Measurements from ENCODE around the gene SHISAL1. TPM values are rescaled to one million over a fixed set of nuclear protein-coding genes. Genes with fewer than 3 reads are reported as not detected.
A peak's percentile ranks its signal among the peaks of the same experiment; 100 is the strongest.

The SHISAL1 gene
- total RNA-seq, 1 experiment from 2014 or later = 2.9 TPM

DNA sequence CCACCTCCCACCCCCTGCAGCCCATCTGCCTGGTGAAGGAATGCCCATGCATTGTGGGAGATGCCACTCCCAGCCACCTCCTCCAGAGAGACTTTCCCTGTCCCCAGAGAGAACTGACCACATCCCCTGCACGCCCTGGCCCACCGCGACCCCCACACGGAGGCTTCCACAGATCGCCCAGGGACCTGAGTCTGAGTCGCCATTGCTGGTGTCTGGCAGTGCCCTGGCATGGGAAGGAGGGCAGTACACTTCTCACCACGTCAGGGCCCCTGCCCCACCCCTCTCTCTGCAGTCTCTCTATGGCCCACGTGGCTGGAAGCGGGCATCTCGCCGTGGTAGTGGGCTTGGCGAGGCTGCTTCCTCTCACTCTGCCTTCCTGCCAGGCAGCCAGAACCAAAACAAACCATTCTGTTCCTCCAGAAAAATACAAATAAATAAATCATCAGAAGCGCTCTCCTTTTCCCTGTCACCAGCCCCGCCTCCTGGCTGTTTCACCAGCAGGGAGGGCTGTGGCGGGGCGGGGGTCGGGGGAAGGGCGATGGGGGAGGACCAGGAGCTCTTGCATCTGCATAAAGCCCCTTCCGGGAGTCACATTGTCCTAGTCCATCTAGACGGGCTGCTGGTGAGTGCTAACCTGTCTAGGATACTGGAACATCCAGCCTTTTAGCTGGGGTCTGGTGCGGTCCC lies 20.9 kb downstream of the SHISAL1 start:
- Histone ChIP-seq H3K36me3 (replicated peaks; ENCODE audit: control insufficient read depth, insufficient read depth, low read length) (no peaks in the 10 kb centered on the region), H3K27me3 (ENCODE audit: control insufficient read depth, insufficient read depth, low read length) (no peaks in the 10 kb centered on the region), H3K4me3 (ENCODE audit: insufficient read depth, low read depth, low read length) (no peak overlapping the region)
- DNase-seq = peak; percentile 94

DNA sequence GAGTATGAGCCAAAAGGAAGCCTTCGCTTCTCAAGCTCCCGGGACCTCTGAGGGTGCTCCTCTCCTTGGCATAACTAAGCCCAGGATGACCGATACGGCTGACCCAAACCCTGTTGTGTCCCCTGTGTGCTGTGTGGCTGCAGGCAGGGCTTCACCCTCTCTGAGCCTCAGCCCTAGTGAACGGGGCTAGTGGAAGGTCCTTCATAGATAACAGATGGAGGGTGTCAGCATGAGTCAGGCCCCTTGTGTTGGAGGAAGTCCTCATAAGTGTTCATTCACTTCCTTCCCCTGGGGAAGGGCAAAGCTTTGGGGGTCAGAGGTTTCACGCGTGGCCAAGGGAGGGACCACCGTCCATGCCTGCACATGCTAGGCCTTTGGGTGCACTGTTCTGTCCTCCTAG lies 21.5 kb downstream of the SHISAL1 start:
- H3K4me3 ChIP-seq (ENCODE audit: insufficient read depth, low read depth, low read length) = no peak overlapping the region
- DNase-seq = no peak
- H3K27me3 ChIP-seq (ENCODE audit: control insufficient read depth, insufficient read depth, low read length) = no peaks in the 10 kb centered on the region
- no peaks in the 10 kb centered on the region for H3K36me3 ChIP-seq (replicated peaks; ENCODE audit: control insufficient read depth, insufficient read depth, low read length)

DNA sequence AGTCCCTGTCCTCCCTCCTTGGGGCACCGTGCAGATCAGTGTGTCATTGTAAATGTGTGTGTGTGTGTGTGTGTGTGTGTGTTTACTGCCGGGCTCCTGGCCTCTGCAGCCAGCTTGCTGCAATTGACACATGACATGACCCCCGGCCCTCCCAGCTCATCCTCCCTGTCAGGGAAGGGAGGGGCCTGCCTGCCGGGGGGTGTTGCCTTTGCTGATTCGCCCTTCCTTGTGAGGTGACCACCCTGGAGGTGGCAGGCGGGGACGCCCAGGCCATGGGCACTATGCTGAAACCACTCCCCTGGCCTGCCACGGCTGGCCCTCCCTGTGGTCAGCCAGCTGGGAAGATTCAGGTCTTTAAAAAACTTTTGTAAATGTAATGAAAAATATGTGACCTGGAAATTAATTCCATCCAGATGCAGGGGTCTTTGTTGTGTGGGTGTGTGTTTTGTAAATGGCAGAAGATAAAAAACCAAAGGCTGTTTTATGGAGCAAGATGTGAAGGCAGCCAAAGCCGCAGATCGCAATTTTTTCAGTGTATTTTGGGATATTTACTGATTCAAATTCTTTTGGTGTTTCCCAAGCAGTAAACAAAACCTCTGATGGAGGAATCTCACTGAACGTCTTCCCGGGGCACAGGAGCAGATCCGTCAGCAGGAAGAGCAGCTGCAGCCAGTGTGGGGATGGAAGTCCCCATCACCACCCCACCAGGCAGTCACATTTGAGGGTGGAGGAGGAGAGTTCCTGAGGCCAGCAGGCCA lies 23.2 kb downstream of the SHISAL1 start:
- DNase-seq = peak; percentile 87
- H3K27me3 ChIP-seq (ENCODE audit: control insufficient read depth, insufficient read depth, low read length) = no peaks in the 10 kb centered on the region
- no peak overlapping the region for H3K4me3 ChIP-seq (ENCODE audit: insufficient read depth, low read depth, low read length)
- H3K36me3 ChIP-seq (replicated peaks; ENCODE audit: control insufficient read depth, insufficient read depth, low read length) = no peaks in the 10 kb centered on the region

DNA sequence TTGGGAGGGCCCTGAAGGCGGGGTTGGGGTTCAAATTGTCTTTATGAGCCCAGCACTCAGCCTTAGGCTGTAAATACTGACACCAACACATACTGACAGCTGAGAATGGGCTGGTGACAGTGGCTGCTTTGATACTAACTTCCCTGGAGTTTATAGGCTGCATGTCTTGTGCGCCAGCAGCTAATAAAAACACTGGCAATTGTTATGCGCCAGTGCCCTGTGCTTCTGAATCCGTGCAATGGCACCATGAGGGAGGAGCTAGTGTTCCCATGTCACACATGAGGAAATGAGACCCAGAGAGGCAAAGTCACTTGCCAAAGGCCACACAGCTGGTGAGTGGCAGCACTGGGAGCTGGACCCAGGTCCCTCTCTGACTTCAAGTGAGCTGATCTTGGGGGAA lies 23.8 kb downstream of the SHISAL1 start:
- Histone ChIP-seq H3K4me3 (ENCODE audit: insufficient read depth, low read depth, low read length) (no peak overlapping the region), H3K36me3 (replicated peaks; ENCODE audit: control insufficient read depth, insufficient read depth, low read length) (no peaks in the 10 kb centered on the region), H3K27me3 (ENCODE audit: control insufficient read depth, insufficient read depth, low read length) (no peaks in the 10 kb centered on the region)
- no peak for DNase-seq

DNA sequence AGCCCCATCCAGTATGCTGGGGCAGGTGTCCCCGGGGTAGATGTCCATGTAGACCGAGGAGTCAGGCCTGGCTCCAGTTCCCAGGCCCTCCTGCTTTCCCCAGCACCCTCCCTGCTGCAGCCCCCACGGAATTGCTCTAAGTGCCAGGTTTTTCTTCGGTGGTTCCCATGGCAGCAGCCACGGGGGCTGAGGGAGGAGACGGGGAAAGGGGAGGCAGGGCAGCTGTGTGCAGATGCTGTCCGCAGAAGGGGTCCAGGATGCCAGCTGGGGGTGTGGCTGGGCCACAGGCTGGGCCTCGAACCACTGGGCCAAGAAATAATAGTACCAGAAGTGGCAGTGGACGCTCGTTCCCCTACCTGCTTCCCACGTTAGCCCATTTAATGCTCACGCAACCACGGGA lies 25.0 kb downstream of the SHISAL1 start:
- DNase-seq = no peak
- Histone ChIP-seq H3K27me3 (ENCODE audit: control insufficient read depth, insufficient read depth, low read length) (no peaks in the 10 kb centered on the region), H3K36me3 (replicated peaks; ENCODE audit: control insufficient read depth, insufficient read depth, low read length) (no peaks in the 10 kb centered on the region), H3K4me3 (ENCODE audit: insufficient read depth, low read depth, low read length) (no peak overlapping the region)

DNA sequence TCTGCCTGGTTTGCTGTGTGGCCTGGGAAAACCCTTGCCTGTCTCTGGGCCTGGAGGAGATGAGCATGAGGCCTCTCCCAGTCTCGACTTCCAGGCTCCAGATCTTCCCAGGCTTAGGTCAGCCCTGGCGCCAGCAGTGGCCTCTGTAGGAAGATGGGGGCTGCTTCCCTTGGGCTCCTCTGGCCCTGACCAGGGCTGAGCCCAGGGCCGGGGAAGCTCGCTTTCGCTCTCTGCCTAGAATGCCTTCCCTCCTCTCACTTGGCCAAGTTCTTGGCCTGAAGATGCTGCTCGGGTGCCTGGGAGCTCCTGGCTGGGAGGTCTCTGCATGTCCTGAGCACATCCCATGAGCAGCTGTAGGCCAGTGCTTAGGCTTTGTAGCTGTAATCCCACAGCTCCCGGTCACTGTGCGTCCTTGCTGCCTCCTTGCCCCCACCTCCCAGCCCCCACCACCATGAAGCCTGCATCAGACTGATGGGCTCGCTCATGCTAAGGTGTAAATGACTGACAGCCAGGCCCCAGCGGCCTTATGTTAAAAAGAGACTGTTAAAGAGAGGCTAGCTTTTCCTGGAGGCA lies 25.5 kb downstream of the SHISAL1 start:
- no peak overlapping the region for H3K4me3 ChIP-seq (ENCODE audit: insufficient read depth, low read depth, low read length)
- H3K27me3 ChIP-seq (ENCODE audit: control insufficient read depth, insufficient read depth, low read length) = no peaks in the 10 kb centered on the region
- no peak for DNase-seq
- no peaks in the 10 kb centered on the region for H3K36me3 ChIP-seq (replicated peaks; ENCODE audit: control insufficient read depth, insufficient read depth, low read length)

DNA sequence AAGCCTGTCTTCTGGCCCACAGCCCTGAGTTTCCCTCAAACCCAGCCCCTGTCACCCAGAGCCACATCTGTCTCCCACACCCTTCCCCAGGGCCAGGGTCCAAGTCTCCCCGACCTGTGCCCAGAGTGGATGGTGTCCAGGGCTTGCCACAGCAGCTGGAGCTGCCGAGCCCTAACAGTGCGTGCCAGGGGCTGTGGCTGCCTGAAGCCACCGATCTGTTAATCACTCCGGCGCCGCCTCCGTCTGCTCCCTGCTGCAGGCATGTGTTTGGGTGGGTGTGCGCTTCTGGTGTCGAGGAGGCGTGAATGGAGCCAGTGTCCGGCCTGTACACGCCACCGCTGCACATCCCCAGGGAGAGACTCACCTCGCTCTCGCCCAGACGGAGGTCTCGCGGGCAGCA lies 26.1 kb downstream of the SHISAL1 start:
- Histone ChIP-seq H3K27me3 (ENCODE audit: control insufficient read depth, insufficient read depth, low read length) (no peaks in the 10 kb centered on the region), H3K36me3 (replicated peaks; ENCODE audit: control insufficient read depth, insufficient read depth, low read length) (no peaks in the 10 kb centered on the region), H3K4me3 (ENCODE audit: insufficient read depth, low read depth, low read length) (no peak overlapping the region)
- no peak for DNase-seq

DNA sequence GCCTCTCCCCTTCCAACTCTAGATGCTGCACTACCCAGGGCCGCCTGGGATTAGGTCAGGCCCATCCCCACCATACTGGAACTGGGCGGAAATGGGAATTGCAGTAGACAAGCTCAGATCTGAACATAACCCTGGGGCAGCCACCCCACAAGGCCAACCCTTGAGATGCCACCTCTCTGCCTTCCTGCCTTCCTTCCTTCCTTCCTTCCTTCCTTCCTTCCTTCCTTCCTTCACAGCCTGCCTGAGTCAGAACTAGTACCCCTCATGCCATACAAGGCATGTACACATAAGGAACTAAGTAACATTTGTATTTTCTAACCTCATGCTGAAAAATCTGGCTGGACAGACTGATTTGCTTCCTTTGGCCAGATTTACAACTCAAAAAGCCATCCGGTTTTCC lies 28.0 kb downstream of the SHISAL1 start:
- no peak overlapping the region for H3K4me3 ChIP-seq (ENCODE audit: insufficient read depth, low read depth, low read length)
- DNase-seq = no peak
- H3K36me3 ChIP-seq (replicated peaks; ENCODE audit: control insufficient read depth, insufficient read depth, low read length) = no peaks in the 10 kb centered on the region
- H3K27me3 ChIP-seq (ENCODE audit: control insufficient read depth, insufficient read depth, low read length) = no peaks in the 10 kb centered on the region

DNA sequence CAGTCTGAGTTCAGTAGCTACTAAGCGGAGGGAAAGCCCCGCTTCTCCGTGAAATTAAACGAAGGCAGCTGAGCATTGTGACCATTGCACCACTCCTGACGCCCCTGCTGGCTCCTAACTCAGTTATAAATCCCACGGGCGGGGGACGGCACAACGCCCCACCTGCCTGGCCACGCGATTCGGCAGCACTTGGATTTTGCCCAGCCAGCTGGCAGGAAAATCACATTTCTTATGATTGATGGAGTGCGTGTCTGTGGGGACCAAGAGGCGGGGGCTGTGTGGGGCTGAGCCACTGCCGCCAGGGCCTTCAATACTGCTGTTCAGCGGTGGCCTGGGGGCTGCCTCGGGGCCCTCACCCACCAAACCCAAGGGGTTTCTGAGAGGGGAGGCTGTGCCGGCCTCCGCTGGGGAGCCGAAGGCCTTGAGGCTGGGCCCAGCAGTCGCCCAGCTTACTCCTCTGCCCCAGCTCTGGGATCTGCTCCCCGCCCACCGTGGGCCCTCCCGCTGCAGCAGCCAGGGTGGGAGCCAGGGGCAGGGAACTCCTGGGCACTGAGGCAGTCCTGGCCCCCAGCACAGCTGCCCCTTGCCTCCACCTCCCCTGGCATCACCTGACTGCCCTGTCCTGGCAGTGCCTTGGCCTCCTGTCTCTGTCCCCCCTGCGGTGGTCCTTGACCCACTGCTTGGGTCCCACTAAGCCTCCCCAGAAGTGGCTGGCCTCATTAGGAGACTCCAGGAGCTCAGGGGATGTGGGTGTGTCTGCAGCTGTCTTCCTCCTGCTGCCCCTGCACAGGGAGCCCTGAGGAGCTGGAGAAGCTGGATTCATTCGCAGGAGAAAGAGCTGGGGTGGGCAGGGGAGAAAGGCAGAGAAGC lies 30.7 kb downstream of the SHISAL1 start:
- peak; percentile 58 for DNase-seq
- no peak overlapping the region for H3K4me3 ChIP-seq (ENCODE audit: insufficient read depth, low read depth, low read length)
- no peaks in the 10 kb centered on the region for H3K27me3 ChIP-seq (ENCODE audit: control insufficient read depth, insufficient read depth, low read length)
- H3K36me3 ChIP-seq (replicated peaks; ENCODE audit: control insufficient read depth, insufficient read depth, low read length) = no peaks in the 10 kb centered on the region

DNA sequence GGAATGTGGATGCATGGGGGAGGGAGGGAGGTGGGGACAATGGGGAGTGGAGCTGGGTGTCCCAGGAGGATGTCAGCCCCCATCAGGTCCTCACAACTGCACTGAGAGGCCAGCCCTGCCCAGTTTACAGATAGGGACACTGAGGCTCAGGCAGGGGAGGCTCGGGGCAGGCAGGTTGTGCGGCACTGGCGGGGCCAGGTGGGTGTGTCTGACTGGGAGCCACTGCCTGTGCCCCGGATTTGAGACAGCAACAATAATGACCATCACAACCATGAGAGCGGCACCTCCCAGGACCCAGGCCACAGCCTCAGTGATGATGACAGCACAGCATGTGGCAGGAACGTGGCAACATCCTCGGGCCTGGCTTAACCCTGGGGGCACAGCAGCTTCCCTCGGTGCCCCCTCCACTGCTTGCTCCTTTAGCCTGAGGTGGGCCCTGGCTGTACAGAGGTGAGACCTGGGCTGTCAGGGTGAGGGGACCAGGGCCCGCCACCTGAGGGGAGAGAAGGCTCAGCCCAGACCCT lies 32.0 kb downstream of the SHISAL1 start:
- peak; percentile 60 for DNase-seq
- Histone ChIP-seq H3K36me3 (replicated peaks; ENCODE audit: control insufficient read depth, insufficient read depth, low read length) (no peaks in the 10 kb centered on the region), H3K4me3 (ENCODE audit: insufficient read depth, low read depth, low read length) (no peak overlapping the region), H3K27me3 (ENCODE audit: control insufficient read depth, insufficient read depth, low read length) (no peaks in the 10 kb centered on the region)

DNA sequence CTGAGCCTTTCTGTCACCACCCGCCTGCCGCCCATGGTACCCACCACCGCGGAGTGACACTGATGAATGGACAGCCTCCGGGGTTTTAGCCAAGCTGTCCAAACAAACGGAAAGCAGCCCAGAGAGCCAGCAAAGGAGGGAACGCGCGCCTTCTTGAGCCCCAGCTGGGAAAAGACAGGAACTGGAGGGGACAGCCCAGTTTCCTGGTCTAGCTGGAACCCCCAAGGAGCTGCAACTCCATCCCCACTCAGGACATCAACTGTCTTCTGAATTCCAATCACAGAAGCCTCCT lies 33.7 kb downstream of the SHISAL1 start:
- Histone ChIP-seq H3K36me3 (replicated peaks; ENCODE audit: control insufficient read depth, insufficient read depth, low read length) (no peaks in the 10 kb centered on the region), H3K4me3 (ENCODE audit: insufficient read depth, low read depth, low read length) (no peak overlapping the region), H3K27me3 (ENCODE audit: control insufficient read depth, insufficient read depth, low read length) (no peaks in the 10 kb centered on the region)
- no peak for DNase-seq

DNA sequence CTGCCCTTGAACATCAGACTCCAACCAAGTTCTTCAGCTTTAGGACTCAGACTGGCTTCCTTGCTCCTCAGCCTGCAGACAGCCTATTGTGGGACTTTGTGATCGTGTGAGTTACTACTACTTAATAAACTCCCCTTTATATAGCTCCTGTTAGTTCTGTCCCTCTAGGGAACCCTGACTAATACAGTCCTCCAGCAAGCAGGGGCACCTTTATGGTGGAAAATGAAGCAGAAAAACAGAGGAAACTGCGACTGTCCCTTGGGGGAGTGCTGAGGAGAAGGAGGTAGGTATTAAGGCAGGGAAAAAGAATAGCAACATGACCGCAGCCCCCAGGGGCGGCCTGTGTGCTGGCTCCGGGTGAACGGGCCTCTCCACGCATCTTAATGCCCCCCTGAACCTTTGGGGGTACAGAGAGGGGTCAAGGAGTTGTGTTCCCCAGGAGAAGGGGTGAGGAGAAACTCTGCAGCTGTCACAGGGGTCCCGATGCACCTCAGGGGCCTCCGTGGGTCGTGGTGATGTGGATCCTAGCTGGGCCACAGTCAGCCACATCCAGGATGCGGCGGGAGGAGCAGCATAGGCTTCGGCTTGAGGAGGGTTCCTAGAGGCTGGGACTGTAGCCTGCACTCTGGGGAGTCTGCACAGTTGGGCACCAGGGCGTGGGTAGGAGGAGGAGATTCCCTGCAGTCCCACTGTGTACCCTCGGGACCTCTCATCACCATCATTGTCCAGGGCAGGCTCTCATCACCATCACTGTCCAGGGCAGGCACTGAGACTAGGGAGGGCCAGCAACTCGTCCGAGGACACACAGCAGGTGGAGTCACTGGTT lies 34.3 kb downstream of the SHISAL1 start:
- DNase-seq = peak; percentile 35
- H3K4me3 ChIP-seq (ENCODE audit: insufficient read depth, low read depth, low read length) = no peak overlapping the region
- H3K27me3 ChIP-seq (ENCODE audit: control insufficient read depth, insufficient read depth, low read length) = no peaks in the 10 kb centered on the region
- H3K36me3 ChIP-seq (replicated peaks; ENCODE audit: control insufficient read depth, insufficient read depth, low read length) = no peaks in the 10 kb centered on the region

DNA sequence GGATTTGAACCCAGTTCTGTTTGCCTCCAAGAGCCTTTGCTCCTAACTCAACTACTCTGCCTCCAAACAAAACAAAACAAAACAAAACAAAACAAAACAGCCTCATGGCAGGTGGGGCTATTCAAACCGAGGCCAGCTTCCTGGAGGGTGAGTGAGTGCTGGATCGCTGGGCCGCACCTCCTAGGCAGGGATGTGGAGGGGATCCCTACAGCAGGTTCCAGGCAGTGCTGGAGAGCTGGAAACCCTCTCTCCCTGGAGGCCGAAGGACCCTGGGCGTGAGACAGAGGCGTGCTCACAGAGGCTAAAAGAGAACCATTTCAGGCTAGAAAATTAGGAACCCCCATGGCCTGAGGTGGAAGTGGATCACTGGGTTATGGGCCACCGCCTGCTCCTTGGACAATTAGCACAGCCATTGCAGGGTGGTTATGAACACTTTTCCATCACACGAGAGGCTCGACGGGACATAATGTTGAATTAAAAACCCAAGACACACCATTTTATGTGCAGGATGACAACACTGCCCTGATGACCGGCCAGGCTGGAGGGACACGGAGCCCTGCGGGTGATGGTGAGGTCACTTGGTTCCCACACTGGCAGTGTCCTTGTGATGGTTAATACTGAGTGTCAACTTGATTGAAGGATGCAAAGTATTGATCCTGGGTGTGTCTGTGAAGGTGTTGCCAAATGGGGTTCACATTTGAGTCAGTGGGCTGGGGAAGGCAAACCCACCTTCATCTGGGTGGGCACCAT lies 35.2 kb downstream of the SHISAL1 start:
- no peak overlapping the region for H3K4me3 ChIP-seq (ENCODE audit: insufficient read depth, low read depth, low read length)
- no peaks in the 10 kb centered on the region for H3K36me3 ChIP-seq (replicated peaks; ENCODE audit: control insufficient read depth, insufficient read depth, low read length)
- H3K27me3 ChIP-seq (ENCODE audit: control insufficient read depth, insufficient read depth, low read length) = no peaks in the 10 kb centered on the region
- peak; percentile 51 for DNase-seq

Measured in H7 (cell line).